GM19025 (cell line): ENCODE data around the gene HLA-DQA1.
"Not testable (repeated sequence)": the region's sequence is repeated elsewhere in the genome, so short reads cannot be mapped to it uniquely, and the experiment has no call there.

Experiments
- ATAC-seq: cut with Tn5 transposase; IDR thresholded peaks from one replicate; pipeline ENCODE4 v1.9.1; 2021; ENCODE audit warnings: mild to moderate bottlenecking, low read depth, moderate library complexity; ENCODE audit not compliant: unreplicated experiment

The HLA-DQA1 gene

DNA sequence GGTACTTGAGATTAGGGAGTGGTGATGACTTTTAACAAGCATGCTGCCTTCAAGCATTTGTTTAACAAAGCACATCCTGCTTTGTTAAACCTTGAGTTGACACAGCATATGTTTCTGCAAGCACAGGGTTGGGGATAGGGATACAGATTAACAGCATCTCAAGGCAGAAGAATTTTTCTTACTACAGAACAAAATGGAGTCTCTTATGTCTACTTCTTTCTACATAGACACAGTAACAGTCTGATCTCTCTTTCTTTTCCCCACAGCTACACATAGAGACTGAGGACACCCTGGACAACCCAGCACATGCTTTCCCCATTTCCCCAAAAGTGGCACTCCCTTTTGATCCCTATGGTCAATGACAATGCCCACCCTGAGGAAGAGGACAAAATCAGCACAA is 20.6 kb downstream of the HLA-DQA1 start:
- ATAC-seq: not testable (repeated sequence)

DNA sequence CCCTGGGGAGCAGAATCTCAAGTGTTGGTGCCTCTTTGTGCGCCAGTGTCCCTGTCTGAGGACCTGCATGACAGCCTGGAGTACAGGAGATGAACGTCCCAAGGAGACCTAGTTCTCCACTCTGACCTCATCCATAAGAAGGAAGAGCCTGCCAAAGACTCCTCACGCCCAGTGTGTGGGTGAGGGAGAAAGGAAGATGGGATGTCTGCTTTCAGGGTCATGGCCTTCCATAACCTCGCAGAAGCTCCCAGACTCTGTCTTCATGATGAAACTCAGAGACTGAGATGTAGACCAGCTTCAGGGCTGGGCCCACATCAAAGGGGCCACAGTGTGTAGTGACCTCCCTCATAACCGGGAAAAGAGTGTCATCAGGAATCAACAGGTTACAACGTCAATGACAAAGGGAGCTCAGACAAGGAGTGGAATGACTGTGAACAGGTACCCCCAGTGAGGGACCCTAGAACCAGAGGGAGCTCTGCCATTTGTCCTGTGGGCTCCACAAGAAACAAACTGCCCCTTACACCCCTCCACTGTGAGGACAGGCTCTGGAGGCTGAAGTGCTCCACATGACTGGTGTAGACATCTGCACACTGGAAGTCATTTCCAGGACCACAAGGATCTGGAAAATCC is 21.2 kb downstream of the HLA-DQA1 start:
- no peak for ATAC-seq

DNA sequence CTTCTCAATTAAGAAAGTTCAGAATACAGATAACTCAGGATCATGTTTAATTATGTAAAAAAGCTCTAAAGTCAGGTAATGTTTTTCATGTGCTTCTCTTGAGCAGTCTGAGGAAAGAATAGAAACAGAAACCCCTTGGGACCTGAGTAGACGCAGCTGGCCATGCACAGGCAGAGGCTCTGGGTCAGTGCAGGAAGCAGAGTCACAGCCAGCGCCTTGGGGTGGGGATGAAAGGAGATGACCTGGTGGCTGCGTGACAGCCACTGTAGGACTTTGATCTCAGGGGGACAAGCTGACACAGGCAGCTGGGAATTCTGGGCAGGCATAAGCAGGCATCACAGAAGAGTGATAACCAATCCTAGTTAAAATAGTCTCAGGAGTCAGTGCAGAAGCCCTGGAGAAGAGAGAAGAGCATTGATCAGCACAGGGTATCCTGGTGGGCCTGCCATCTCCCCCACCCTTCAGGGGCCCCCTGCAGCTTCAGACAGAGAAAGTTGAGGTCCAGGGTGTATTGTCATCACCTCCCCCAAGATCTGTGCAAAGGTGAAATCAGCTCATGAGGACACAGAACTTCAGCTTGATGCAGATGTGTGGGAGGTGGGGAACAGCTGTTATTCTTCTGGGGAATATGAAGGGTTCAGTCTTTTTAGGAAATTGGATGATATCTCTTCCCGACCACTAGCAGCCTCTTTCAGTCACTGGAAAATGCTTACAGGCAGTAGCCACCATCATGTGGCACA is 22.8 kb downstream of the HLA-DQA1 start:
- ATAC-seq: no peak

DNA sequence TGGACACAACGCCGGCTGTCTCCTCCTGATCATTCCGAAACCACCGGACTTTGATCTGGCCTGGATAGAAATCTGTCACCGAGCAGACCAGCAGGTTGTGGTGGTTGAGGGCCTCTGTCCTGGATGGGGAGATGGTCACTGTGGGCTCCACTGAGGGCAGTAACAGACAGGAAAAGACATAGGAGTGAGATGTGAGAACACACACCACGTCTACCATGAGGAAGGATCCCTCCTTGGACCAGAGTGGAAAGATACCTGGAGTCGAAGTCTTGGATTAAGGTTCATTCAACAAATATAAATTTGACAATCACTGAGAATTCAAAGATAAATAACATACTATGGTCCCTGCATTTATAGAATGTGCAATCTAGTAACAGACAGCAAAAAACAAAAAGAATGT is 24.9 kb downstream of the HLA-DQA1 start:
- ATAC-seq: no peak

DNA sequence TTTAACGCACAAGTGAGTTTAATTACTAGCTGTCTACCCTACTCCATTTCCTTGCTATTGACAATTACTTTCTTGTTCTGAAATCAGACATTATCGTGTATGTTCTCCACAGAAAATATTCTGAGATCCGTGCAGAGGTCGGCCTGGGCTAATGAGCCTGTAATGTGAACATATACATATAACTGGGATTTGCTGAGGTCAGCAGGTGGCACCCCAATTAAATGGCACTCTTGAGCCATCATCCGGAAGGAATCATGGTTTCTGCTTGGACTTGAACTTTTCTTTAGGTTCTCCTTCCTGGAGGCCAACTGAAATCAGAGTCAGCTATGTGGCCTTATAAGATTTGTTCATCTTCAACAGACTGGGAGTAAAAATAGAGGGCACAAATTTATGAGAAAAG is 25.6 kb downstream of the HLA-DQA1 start:
- ATAC-seq: no peak

DNA sequence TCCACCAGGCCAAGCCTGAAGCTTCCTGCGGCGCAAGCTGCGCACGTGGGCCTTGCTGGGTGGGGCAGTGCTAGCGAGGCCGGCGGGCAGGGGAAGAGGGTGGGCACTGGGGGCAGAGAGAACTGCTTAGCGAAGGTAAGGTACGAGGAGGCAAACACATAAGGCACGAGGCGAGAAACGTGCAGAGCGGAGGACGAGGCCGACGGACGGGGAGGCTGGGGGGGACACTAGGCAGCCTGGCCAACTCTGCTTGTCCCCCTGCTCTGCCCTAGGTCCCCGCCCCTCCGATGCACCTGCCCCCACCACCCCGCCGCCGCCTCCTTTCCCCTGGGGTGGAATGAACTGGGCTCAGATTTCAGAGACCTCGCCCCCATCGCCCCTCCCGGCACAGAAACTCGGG is 27.1 kb downstream of the HLA-DQA1 start:
- ATAC-seq: no peak

DNA sequence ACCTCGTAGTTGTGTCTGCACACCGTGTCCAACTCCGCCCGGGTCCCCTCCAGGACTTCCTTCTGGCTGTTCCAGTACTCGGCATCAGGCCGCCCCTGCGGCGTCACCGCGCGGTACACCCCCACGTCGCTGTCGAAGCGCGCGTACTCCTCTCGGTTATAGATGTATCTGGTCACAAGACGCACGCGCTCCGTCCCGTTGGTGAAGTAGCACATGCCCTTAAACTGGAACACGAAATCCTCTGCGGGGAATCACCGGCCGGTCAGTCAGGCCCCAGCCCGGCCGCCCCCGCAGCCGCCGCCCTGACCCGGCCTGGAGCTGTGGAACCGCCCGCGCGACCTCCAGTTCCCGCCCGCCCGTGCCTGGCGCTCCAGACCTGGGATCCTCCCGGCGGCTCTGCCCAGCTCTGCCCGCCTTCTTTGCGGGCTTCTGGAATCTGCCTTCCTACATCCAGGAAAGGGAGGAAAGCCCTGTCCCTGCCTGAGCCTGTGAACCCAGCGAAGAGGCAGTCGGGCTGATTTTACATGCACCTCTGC is 27.7 kb downstream of the HLA-DQA1 start:
- no peak for ATAC-seq

DNA sequence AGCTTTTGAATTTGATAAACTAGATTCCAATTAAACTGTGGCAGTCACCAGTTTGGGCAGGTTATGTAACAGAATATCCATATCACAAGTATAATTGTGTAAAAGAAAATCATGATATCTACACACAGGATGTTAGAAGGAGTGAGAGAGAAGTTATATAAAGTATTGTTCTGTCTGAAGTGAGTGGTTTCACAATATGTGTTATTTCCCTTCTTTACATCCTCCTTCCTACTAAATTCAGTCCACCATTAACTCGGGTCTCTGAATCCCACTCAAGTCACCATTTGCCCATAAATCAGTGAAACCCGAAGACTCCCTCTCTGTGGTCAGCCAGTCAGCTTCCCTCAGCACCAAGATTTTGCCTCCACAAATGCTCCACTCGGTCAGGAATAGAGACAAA is 28.5 kb downstream of the HLA-DQA1 start:
- no peak for ATAC-seq

DNA sequence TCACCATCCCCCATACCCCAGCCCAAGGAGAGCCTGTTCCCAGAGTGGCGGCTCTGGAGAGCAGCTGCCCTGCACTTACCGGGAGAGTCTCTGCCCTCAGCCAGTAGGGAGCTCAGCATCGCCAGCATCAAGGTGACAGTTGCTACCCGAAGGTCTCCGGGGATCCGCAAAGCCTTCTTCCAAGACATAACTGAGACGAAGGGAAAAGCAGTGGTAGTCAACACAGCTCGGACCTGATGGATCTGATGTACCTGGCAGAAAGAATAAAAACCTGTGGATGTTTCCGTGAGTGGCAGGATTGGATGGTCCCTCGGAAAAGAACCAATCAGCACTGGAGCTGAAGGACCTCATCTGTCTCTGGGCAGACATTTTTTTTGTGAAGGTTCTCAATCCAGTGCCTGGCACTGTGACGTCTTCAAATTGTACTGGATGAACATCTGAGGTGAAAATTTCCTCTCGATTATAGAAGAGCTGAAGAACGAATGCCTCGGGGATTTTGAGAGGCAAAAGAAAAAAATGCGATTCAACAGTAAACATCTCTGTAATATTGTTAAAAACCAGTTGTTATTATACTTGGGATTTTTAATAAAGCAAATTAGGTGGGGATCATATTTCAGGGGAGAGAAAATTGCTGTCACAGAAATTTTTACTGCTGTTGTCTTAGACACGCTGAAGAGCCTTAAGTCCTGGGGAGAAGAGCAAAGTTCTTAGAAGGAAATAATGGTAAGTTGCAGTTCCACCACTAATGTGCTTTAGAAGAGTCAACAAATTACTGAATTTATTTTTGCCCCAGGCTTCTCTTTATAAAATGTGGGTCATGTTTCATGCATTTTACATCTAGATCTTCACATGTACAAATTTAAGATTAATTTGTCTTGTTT is 29.5 kb downstream of the HLA-DQA1 start, which contains the start of gene HLA-DQB1:
HLA-DQB1 (minus strand) TSS at position 238 of the 881 bp plus-strand sequence; CDS start at position 188, 50 bp downstream.
- ATAC-seq: peak; percentile 55

DNA sequence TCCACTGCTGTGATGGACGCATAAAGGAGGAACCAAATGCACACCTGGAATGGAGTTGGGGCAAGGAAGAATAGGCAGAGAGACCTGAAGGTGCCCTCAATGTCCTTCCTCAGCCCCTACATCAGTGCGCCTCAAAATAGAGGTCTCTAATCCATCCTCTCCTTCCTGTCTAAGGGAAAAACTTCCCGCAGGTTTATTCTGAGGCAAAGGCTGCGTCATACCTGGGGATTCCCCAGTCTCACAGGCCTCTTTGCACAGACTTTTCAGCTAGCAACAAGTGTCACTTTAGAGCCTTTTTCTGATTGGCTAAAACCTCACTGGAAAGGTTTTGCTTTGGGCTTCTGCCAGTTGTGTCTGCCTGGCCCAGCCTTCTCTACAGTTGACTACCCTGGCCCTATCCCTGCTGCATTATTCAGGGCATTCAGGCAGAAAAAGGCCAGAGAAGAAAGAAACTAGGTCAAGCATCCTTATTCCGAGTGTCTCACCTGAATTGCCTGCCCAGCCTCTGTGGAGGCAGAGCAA is 31.1 kb downstream of the HLA-DQA1 start:
- peak; percentile 68 for ATAC-seq

DNA sequence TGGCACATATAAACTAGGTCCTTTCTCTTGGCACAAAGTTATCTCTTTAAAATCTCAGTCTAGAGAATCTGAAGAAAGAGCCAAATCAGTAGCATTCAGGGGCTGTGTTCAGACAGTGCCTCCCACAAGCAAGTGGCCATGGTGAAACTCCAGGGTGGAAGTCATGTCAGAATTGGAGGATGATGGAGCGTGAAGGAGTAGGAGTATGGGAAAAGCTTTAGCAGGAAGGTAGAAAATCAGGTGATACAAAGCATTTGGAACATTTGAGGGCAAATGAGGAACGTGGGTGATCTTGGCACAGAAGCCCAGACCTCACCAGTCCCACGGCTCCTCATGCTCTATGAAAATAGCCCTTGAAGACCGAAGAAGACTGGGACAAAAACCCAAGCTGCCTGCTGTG is 32.0 kb downstream of the HLA-DQA1 start:
- ATAC-seq: no peak

DNA sequence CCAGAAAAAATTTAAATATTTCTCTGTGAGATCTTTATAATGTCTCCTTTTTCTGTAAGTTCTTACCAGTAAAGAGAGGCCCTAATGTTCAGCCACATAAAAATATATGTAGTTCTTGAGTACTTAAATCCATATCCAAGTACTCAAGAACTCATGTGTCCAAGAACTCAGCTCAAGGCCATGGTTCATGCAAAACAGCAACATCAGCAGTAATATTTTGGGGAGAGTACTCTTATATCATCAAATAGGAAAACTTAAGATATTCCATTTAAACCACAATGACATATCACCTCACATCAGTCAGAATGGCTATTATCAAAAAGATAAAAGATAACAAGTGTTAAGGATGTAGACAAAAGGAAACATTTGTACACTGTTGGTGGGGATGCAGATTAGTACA is 32.7 kb downstream of the HLA-DQA1 start:
- no peak for ATAC-seq

DNA sequence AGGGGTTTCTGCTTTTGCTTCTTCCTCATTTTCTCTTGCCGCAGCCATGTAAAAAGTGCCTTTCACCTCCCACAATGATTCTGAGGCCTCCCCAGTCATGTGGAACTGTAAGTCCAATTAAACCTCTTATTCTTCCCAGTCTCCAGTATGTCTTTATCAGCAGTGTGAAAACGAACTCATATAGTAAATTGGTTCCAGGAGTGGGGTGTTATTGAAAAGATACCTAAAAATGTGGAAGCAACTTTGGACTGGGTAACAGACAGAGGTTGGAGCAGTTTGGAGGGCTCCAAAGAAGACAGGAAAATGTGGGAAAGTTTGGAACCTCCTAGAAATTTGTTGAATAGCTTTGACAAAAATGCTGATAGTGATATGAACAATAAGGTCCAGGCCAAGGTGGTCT is 34.7 kb downstream of the HLA-DQA1 start:
- not testable (repeated sequence) for ATAC-seq

DNA sequence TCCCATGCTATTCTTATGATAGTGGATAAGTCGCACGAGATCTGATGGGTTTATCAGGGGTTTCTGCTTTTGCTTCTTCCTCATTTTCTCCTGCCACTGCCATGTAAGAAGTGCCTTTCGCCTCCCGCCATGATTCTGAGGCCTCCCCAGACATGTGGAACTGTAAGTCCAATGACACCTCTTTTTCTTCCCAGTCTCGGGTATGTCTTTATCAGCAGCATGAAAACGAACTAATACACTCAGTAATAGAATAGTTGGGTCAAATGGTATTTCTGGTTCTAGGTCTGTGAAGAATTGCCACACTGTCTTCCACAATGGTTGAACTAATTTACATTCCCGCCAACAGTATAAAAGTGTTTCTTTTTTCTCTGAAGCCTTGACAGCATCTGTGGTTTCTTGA is 36.9 kb downstream of the HLA-DQA1 start:
- not testable (repeated sequence) for ATAC-seq

DNA sequence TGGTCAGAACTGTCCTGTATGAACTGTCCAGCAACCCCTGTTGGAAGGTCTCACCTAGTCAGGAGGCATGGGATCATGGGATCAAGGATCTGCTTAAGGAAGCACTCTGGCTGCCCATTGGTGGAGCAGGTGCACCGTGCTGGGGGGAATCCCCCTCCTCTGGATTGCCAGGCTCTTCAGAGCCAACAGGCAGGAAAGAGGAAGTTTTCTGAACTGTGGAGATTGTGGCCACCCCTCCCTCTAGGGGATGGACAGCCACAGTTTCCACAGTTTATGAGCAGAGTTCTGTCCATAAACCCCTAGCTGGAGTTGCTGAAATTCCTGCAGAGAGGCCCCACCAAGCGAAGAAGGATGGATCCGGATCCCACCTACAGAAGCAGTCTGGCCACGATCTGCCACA is 42.3 kb downstream of the HLA-DQA1 start:
- ATAC-seq: no peak

DNA sequence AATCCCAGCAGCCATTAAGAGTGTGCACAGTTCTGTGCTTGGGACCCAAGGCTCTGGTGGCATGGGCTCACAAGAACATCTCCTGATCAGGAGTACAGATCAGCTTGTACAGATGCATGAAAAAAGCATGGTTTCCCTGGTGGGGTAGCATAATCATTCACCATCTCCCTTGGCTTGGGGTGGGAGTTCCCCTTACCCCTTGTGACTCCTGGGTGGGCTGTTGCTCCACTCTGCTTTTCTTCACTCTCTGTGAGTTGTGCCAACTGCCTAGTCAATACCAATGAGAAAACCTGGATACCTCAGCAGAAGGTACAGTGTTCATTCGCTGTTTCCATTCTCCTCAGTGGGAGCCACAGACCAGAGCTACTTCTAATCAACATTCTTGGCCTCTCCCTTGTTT is 42.8 kb downstream of the HLA-DQA1 start:
- ATAC-seq: no peak

DNA sequence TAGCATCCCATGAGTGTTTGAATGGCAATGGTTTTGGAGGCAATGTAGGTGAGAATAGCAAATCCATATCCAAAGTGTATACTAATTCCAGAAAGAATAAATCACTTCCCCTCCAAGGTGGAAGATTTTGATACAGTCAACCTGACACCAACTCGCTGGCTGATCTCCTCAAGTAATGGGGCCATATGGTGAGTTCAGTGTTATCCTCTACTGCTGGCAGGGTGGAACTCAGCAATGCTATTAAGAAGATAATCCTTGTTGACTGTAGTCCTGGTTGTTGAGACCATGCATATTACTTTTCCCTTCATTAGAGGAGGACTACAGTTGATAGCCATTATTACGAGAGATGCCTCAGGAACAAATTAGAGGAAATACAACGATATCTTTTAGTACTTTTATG is 47.0 kb downstream of the HLA-DQA1 start:
- no peak for ATAC-seq

DNA sequence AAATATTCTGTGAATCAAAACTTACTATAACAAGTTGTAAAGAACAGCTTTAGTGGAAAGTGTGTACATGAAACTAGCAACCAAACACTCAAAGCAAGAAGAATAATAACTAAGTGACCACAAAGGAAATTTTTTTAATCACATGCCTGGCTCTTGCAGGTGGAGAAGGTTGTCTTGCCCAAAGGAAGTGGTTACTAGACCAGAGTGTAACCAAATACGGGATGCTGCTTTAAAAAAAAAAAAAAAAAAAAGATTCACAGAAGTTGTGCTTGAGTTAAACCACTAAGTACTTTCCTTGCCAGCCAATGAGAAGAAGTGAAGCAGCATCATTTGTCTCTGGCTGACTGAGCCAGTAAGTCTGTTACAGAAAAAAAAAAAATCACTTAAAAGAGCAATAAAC is 48.4 kb downstream of the HLA-DQA1 start:
- ATAC-seq: peak; percentile 70

DNA sequence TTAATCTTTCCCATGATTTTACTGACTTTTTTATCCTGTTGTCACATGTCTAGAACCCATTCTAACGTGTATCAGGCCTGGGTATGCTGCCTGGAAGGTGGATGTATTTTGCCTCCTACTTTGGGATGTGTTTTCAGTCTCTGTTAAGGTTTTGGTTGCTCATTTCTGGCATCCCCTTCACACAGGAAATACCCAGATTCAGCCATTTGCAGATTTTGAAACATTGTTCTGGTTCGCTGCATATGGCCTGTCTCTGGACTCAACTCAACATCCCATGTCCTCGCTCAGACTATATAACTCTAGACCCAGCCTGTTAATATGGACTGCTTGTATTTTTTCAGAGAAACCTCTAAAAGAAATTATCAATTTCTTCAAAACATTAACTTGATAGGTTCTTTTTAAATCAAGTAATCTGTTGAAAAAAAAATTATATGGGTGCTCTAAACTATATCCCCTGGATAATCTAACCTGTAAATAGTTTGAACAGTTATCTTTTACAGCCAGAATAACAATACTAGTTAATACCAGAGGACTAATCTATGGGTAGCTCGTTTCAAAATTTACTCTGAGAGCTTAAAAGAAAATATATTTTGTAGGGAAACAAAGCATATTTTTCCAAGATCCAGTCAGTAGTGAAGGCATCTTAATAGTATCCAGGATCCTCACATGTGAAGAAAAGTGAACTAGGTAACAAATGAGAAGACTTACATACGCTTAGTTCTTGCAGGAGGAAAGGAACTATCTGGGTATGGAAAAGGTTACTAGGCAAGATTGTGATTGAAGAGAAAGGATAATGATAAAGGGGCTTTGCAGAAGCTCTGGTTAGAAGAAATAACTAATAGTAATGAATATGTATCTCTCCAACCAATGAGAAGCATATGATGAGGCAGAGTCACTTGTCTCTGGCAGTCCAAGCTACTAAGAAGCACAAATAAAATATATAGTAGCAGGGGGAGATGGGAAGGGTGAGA is 52.6 kb downstream of the HLA-DQA1 start:
- ATAC-seq: no peak

DNA sequence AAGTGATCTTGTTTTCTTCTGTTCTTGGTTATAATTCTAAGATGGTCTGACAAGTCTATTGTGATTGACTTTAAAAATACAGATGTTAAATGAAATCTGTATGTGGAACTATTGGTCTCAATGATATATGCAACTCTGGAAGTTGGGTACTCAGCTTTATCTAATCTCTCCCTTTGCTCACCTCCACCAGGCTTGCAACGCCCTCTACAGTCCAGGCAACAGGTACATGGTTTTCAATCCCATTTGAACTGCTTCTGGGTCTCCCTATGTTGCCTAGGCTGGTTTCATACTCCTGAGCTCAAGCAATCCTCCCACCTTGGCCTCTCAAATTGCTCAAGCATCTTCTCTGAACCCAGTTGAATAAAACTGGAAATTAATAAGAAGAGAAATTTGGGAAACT is 54.8 kb downstream of the HLA-DQA1 start:
- no peak for ATAC-seq
